Activated CD8-positive, alpha-beta memory T cell treated with anti-CD3 and anti-CD28 coated beads, Interleukin-2, amount 50 U/mL, for 1 hour (primary cell): ENCODE measurements around the gene BMERB1.
"Not testable (repeated sequence)": the region's sequence is repeated elsewhere in the genome, so short reads cannot be mapped to it uniquely, and the experiment has no call there.

Experiments
- DNase-seq: peaks from one replicate; pipeline ENCODE4 v3.0.0-alpha.2; 2020; ENCODE audit errors: extremely low read depth

Gene BMERB1

DNA sequence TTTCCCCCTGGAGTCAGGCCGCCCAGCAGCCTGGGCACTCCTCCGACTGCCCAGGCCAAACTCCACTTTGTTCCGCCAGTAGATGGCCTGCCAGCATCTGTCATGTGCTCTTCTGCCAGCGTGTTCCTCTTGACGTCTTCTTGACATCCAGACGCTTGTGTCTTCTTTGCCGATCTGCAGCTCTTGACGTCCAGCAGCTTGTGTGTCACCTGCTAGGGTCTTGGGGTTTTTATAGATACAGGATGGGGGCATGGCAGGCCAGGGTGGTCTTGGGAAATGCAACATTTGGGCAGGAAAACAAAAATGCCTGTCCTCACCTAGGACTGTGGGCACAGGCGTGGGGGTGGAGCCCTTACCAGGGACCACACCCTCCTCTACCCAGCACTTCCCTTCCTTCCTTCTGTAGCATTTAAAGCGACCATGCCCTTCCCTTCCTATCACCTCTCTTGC lies 88.7 kb downstream of the BMERB1 start:
- no peak for DNase-seq

DNA sequence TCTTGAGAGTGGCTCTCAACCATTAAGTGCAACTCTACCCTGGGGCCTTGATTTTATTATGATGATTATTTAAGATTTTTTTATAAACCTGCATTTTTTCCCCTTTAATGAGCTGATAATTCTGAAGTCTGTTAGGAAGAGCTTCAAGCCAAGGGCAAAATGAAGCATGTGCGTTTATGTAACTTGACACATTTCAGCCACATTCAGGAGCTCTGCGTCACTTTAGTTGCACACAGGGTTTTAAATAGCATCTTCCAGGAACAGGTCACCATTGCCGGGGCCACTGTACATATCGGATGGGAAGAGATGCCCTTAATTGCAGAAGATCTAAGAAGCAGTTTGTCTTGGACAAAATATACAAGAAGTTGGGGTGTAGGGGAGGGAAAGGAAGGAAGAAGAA lies 89.6 kb downstream of the BMERB1 start:
- no peak for DNase-seq

DNA sequence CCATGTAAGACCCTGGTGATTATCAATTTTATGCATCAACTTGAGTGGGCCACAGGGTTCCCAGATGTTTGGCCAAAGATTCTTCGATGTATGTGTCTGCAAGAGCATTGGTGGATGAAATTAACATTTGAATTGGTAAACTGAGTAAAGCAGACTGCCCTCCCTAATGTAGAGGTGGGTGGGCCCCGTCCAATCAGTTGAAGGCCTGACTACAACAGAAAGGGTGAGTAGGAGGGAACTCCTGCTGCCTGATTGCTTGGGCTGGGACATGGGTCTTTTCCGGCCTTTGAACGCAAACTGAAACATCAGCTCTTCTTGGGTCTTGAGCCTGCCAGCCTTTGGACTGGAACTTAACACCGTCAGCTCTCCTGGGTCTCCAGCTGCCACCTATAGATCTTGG lies 90.6 kb downstream of the BMERB1 start:
- no peak for DNase-seq

DNA sequence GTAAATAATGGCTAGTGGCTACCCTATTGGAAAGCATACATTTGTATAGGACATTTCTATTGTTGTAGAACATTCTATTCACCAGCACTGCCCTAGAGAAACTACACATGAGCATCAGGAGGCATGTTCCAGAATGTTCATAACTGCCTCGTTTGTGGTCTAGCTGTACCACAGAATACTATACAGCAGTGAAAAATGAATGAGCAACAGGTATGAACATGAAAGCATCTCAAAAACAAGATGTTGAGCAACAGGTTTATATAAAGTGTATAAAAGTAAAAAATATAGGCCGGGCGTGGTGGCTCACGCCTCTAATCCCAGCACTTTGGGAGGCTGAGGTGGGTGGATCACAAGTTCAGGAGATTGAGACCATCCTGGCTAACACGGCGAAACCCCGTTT lies 91.7 kb downstream of the BMERB1 start:
- no peak for DNase-seq

DNA sequence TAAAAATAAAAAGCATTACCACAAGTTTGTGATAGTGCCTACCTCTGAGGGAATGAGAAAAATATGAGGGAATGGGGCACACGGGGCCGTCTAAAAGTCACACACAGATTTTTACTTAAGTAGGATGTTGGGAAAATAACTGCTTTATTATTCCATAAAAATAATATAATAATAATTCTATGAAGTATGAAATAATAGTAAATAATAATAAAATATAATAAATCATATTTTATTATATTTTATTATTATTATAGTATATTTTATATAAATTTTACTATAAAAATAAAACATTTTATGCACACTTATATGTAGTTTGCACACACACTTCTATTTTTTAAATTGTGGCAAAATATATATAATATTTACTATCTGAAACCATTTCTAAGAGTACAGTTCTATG lies 92.3 kb downstream of the BMERB1 start:
- no peak for DNase-seq

DNA sequence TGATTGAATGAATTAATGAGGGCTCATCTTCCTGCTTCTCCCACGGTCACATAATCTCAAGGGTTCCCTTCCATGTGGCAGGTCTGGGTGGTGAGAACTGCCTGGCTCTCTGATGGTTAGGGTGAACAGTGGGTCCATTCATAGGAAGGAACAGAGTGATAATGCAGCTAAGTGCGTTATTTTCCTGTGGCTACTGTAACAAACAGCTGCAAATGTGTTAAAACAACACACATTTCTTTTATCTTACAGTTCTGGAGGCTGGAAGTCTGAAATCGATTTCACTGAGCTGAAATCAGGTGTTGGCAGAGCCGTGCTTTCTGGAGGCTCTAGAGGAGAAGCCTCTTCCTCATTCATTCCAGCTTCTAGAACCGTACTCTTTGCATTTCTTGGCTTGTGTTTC lies 95.3 kb downstream of the BMERB1 start:
- DNase-seq: no peak

DNA sequence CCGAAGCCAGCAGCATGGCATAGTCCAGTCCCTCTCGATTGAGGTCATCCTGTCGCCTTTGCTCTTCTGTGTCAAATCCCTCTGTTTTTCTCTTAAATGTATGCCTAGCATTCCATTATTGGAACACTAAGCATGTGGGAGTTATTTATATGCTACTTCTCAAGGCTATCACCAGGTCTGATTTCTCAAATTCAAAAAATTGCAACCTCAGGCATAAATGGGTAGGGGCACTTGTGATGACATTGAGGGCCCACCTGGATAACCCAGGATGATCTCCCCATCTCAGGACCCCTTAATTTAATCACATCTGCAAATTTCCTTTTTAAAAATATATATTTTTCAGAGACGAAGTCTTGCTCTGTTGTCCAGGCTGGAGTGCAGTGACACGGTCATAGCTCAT lies 95.7 kb downstream of the BMERB1 start:
- DNase-seq: no peak

DNA sequence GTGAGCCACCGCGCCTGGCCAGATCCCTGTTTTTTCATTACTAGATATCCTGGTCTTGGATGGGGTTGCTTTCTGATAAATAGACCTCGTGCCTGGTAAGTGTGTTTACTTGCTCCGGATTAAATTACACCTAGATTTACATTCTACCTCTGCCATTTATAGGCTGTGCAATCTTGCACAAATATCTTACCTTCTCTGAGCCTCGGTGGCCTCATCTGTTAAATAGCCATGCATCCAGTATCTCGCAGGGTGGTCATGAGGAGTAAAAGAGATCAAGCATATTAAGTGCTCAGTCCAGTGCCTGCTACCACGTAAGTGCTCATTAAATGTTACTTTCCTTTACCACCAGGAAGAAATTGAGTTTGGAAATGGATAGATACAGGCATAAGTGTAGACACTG lies 98.4 kb downstream of the BMERB1 start:
- DNase-seq: no peak

DNA sequence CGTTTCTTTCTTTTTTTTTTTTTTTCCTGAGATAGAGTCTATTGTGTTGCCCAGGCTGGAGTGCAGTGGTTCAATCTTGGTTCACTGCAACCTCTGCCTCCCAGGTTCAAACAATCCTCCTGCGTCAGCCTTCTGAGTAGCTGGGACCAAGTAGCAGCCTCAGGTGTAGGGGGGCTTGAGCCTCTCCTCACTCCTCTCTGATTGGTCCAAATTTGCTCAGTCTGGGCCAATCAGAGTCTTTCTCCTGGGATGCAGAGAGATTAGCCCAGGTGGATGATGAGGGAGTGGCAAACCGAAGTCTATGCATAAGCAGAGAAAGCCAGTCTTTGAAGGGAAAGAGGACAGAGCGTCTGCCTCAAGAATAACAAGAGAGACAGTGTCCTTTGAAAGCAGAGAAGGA lies 99.0 kb downstream of the BMERB1 start:
- no peak for DNase-seq

DNA sequence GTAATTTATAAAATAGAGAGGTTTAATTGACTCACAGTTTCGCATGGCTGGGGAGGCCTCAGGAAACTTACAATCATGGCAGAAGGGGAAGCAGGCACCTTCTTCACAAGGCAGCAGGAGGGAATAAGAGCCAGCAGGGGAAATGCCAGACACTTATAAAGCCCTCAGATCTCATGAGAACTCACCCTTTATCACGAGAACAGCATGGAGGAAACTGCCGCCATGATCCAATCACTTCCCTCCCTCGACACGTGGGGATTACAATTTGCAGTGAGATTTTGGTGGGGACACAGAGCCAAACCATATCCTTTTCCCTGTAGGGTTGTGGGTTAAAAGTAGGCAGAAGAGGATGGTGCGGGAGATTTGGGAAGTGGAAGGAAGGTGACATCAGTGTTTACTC lies 101.4 kb downstream of the BMERB1 start:
- DNase-seq: no peak

DNA sequence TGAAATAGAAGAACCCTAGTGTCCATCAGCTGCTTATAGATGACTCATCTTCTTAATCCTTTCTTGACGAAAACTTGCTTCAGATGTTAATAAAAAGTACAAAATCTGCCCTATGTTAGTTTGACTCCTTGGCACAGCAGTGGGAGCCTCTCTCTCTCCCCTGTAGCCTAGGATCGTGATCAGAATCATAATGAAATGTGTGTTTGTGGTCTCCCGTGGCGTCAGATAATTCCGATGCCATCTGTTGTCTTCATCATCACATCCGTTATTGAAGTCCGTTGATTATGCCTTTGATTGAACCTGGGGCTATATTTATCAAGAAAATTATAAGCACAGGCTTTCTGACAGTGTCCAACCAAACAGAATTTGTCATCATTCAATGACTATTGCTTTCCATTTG lies 102.5 kb downstream of the BMERB1 start:
- DNase-seq: no peak

DNA sequence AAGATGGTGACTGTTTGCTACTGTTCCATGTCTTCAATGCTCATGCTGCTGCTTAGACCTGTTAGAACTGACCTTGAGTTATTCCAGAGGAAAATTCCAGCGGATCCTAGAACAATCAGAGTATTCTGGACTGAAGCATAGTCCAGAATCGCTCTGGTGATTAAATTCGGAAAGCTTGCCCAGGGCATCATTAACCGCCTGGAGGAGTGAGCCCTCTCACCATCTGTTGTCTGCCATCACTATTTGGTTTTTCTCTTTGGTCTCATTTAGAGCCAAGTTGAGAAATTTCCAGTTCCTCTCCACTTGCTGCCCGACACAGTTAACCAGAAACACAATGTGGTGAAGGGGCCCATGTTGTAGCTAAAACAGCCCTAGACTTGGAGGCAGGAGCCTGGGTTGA lies 104.1 kb downstream of the BMERB1 start:
- no peak for DNase-seq

DNA sequence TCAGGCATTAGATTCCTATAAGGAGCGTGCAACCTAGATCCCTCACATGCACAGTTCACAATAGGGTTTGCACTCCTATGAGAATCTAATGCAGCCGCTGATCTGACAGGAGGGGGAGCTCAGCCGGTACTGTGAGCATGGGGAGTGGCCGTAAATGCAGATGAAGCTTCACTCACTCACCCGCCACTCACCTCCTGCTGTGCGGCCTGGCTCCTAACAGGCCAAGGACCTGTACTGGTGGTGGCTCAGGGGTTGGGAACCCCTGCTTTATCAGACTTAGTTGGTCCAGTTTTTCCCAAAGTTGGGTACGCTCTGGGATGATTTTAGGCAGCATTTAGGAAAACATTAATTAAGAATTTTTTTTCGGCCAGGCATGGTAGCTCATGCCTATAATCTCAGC lies 104.8 kb downstream of the BMERB1 start:
- no peak for DNase-seq

DNA sequence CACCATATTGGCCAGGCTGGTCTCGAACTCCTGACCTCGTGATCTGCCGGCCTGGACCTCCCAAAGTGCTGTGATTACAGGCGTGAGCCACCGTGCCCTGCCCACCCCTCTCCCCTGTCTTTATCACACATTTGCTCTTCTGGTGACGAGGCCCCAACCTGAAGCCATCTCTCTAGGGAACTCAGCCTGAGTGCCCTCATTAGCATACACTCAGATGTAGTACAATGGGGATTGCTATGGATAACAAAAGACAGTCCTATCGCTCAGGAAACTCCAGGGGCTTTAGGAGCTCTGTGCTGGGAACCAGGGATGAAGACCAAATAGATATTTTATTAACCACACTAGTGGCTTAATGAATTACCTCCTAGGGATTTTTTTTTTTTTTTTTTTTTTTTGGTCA lies 107.9 kb downstream of the BMERB1 start:
- no peak for DNase-seq

DNA sequence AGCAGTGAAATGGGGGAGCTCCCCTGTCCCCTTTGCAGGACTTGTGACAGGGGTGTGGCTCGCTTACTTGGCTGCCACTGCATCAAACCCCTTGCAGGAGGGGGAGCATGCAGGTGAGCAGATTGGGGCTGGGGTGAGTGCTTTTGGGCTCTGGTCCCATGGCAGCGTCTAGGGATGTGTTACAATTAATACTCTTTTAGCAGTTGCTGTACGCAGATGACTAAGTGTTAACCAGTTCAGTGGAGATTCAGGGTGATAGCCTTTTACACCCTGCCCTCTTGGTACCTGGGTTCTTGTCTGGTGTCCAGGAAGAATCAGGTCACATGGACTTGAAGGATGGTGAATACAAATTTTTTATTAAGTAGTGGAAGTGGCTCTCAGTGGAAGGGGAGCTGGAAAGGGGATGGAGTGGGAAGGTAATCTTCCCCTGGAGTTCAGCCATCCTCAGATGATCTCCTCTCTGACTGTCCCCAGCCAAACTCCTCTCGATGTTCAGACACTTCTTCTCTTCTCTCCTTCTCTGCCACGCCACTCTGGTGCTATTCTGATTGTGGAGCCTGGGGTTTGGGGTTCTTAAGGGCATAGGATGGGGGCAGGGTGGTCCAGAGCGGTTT lies 108.5 kb downstream of the BMERB1 start:
- no peak for DNase-seq

DNA sequence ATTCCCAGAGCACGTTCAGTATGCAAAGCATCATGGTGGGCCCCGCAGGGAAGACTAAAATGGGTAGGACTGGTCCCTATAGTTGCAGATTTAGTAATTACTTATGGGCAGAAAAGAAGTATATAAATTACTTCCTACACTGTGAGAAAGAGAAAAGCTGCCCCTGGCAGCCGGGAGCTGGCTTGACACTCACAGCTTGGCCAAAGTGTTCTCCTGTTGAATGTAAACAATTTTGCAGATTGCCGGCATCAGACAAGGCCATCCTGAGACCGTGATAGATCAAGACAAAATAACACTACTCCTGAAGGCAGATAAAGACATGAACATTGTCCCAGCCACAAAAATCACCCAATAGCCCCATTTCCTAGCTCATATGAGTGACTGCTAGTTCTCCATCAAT lies 110.0 kb downstream of the BMERB1 start:
- DNase-seq: no peak

DNA sequence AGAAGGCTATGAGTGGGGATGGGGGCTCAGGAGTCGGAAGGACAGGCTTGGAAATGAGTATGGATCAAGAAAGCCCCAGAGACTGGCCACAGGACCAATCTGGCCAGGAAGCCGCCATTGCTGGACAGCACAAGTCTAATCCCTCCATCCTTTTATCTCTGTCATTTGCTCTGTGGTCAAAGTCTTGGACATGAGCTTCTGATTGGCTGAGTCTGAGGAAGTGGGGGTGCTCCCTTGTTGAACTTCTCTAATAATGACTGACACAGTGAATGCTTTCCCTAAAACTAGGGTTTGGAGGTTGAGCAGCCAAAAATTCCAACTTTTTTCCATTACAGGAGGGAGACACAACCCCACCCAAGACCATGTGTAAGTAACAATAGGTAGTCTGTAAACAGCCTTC lies 111.2 kb downstream of the BMERB1 start:
- DNase-seq: no peak

DNA sequence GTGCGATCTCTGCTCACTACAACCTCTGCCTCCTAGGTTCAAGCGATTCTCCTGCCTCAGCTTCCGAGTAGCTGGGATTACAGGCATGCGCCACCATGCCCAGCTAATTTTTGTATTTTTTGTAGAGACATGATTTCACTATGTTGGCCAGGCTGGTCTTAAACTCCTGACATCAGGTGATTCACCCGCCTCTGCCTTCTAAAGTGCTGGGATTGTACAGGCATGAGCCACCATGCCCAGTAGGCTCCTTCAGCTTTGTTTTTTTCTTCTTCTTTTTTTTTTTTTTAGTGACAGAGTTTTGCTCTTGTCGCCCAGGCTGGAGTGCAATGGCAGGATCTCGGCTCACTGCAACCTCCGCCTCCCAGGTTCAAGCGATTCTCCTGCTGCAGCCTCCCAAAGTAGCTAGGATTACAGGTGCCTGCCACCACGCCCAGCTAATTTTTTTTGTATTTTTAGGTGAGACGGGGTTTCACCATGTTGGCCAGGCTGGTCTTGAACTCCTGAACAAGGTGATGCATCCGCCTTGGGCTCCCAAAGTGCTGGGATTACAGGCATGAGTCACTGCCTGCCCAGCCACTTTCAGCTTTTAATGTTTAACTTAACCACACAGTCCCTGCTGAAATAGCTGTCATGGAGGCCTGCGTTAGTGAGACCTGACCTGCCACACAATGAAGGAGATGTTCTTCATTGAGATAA lies 112.8 kb downstream of the BMERB1 start:
- not testable (repeated sequence) for DNase-seq

DNA sequence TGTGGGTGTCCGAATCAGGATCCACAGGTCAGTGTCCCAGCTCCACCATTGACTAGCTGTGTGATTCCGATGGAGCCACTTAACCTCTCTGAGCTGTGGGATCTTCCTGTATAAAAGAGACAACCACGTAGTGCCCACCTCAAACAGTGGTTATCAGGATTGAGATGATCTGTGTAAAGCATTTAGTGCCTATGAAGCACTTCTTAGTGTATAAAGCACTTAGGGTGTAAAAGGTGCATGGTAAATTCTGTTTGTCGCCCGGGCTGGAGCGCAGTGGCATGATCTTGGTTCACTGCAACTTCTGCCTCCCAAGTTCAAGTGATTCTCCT lies 113.3 kb downstream of the BMERB1 start:
- DNase-seq: no peak

DNA sequence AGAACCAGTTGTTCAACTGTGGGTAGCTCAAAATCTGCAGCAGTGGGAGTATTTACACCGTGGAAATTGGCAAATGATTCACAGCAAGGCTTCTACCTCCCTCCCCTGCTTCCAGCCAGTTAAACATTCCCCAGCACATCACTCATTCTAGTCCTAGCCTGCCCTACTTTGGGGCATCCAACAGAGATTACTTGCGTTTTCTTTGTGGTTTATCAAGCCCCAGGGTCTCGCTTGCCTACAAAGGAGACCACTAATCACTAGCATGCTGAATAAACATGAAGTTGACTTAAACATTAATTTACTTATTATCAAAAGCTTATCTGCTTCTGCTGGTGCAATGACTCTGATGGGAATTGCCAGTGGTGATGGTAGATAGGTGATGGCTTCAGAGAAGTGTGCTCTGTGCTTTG lies 114.1 kb downstream of the BMERB1 start:
- no peak for DNase-seq

DNA sequence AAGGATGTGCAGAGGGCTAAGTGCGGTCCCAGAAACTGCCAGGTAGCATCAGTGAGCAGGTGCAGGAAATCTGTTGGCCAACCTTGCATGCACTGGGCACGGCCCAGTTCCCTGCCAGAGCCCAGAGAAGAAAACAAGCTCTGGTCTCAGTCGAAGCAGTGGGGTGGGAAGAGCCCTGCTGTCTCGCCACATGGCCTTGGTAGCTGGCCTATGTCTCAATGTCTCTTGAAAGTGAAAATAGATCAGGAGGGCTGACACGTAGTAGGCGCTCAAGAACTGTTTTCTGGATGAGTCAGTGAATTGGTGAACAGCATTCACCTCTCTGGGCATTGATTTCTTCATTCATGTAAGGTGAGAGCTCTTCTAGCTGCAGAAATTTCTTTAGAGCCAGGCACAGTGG lies 118.1 kb downstream of the BMERB1 start:
- no peak for DNase-seq

DNA sequence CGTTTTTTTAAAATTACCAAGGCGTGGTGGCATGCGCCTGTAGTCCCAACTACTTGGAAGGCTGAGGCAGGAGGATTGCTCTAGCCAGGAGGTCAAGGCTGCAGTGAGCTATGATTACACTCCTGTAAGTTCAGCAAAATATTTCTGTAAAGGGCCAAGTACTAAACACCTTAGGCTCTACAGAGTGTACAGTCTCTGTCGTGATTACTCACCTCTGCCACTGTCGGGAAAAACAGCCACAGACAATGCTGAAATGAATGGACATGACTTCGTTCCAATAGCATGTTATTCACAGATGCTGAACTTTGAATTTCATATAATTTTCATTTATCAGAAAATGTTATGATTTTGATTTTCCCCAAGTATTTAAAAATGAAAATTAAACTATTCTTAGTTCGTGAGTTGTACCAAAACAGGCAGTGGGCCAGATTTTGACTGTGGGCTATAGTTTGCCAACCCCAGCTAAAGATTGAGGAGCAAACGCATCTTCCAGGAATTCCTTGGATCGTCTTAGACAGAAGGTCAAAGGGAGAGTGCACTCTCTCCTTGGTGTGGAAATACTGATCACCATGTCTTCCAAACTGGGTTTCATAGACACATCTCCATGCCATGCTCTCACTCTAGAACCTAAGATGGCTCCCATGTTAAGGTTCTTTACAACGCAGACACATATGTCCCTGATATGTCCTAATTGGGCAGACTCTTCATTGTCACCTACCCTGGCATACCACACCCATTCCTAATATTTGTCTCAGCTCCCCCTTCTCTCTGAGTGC lies 119.1 kb downstream of the BMERB1 start:
- DNase-seq: no peak

DNA sequence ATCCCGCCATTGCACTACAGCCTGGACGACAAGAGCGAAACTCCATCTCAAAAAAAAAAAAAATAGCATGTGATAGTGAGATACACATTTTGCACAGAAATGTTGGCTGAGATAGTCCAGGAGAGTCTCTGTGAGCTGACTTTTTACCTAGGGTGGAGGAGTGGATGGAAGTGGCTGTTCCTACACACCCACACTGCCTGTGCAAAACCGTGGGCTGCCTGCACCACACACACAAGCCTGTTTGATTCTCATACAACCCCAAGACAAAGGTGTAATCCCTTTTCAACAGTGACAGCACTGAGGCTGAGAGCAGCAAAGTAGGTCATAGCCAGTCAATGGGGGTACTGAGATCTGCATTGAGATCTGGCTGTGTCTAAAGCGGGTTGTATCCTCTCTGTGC lies 121.7 kb downstream of the BMERB1 start:
- no peak for DNase-seq
